LHCN-M2 (cell line): ENCODE data around the gene SEPTIN11. TPM values are rescaled to one million over a fixed set of nuclear protein-coding genes. Genes with fewer than 3 reads are reported as not detected.

ENCODE experiments used
- total RNA-seq: library from RNA; depleted of rRNA; stranded (reverse); fragments of >200 nt; gene quantifications from 2 replicates; pipeline ENCODE4 v1.2.3, GENCODE V29; 2014; rRNA removed

The SEPTIN11 gene
- total RNA-seq, 1 experiment from 2014 or later = 202 TPM

Other genes starting within 250 kb of the SEPTIN11 start
- not detected in 2 replicates for gene SOWAHB, start 51.6 kb upstream of the SEPTIN11 start, total RNA-seq
- 163 and 176 TPM in 2 replicates for gene CCNI, start 126.2 kb downstream of the SEPTIN11 start, total RNA-seq
- 41.7 and 42.3 TPM in 2 replicates for gene CCNG2, start 207.5 kb downstream of the SEPTIN11 start, total RNA-seq